Measurements from ENCODE around the gene BUB3.

Gene BUB3

GRCh38 chr10:123141791-123142700 is 12.2 kb upstream of the BUB3 start:
- DNase-seq: no peak

- DNase-seq: no peak
These were observed 11.5 kb upstream of the BUB3 start for GRCh38 chr10:123142701-123143161.

- no peak for DNase-seq
These were observed 10.9 kb upstream of the BUB3 start for GRCh38 chr10:123143162-123143824.

GRCh38 chr10:123143825-123144168 is 10.4 kb upstream of the BUB3 start:
- DNase-seq: no peak

DNA sequence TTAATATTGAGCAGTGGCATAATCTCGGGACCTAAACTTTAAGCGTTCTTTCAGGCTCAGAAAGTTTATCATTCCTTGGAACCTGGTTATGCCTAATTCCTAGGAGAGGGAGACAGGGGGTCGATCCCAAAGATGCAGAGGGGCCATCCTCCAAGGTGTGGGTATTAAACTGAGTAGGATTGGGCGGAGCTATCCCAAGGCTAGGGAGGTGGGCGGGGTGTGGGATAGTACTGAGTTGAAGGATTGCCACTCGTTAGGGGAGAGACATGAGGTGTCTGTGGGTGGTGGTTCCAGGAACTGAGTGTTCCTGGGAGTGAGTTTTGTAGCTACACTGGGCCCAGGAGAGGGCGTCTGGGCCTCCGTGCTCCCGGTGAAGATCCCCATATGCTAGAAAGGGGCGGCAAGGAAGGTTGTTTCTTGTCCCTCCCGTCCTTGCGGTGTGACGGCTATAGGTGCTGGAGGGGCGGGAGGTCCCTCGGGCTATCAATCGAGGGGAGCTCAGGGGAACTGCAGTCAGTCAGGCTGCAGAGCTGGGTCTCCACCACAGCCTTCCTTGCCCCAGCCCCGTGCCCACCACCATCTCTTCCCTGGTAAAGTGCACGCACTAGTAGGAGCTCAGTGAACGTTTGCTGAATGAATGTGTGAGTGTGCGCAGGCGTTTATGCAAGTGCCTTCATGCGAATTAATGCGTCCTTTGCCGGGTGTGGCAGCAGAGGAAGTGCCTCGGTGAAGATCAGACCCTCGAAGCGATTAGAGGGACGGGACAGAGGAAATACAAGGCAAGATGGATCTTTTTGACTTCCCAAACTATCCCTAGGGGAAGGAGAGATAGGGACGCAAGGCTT is 9.3 kb upstream of the BUB3 start:
- DNase-seq: no peak

DNA sequence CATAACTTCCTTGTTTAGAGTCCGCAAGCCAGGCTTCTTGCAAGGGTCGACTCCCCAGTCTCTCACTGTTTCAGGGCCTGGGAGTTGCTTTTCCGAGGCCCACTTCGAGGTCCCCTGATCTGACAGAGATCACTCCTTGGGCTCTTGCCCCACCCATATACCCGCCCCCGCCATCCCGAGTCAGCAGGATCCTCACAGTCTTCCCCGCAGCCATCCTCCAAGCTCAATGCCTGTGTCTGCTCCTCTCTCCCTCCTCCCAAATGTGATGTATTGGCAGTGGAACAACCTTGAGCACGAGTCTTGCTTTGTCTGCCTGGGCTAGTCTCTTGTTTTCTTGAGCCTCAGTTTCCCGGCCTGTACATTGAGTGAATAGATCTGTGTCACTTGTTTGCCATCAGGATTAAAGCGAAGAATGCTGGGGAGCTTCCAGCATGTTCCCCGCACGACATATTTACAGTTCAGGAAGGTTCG is 8.6 kb upstream of the BUB3 start:
- DNase-seq: no peak

DNA sequence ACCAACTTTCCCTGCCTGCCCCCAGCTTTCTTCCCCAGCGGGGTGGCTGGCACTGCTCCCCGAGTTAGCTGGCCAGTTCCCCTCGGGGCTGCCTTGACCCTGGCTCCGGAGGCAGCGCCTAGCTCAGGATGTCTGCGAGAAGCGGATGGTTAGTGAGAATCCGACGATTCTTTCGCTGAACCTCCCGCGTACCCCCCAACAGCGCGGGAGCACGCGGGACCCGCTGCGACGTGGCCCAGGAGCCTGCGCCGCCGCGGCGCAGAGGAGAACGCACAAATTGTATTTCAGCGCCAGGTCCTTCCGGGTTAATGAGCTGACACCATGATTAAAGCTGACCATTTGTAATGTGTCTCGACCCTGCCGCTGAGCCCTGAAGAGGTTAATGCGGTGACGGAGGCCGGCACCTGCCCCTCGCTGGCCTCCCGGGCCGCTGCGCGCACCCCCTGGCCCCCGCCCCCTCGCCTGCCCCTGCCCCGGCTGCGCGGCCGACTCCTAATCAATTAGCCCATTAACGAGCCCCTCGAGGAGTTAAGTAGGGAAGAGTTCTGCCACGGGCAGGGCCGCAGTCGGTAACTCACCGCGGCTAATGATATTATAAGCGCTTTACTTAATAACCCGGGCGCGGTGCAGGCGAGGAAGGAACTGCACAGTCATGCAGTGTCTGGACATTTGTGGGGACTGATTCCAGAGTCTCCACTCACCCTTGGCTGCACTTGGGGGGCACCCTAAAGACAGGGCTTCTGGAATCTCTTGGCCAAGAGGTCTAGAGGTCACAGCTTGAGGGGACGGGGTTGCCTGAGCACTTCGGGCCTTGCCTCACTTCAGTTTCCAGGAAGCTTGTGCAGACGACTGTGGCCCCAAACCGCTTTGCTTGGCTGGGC is 7.9 kb upstream of the BUB3 start:
- no peak for DNase-seq

DNA sequence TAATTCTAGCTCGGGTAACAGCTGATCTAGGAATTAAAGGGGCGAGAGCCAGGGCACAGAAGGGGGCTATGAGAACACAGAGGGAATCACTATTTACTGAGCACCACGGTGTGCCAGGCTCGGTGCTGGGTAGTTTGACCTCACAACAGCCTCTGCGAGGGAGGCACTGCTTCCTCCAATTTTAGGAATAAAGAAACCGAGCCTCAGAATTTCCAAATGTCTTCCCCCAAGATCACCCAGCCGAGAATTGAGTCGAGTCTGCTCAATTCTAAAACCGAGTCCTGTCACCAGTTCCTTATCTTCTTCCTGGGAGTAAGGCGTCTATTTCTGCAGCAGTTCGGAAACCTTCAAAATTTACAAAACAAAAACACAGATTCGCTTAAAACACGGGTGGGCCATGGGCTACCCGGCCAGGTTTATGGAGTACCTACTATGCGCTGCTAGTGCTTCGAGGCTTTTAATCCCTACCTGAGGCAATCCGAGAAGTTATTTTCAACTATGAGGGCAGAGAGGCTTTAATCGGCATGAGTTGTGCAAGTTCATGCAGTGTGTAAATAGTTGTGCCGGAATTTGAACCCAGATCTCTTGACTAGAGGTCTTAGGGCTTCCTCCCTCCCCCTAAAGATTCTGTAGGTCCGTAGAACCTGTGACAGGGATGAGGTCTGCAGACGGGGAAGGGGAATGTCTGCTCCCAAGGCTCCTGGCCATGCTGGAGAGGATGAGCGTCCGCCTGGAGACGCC is 7.1 kb upstream of the BUB3 start:
- DNase-seq: no peak

DNA sequence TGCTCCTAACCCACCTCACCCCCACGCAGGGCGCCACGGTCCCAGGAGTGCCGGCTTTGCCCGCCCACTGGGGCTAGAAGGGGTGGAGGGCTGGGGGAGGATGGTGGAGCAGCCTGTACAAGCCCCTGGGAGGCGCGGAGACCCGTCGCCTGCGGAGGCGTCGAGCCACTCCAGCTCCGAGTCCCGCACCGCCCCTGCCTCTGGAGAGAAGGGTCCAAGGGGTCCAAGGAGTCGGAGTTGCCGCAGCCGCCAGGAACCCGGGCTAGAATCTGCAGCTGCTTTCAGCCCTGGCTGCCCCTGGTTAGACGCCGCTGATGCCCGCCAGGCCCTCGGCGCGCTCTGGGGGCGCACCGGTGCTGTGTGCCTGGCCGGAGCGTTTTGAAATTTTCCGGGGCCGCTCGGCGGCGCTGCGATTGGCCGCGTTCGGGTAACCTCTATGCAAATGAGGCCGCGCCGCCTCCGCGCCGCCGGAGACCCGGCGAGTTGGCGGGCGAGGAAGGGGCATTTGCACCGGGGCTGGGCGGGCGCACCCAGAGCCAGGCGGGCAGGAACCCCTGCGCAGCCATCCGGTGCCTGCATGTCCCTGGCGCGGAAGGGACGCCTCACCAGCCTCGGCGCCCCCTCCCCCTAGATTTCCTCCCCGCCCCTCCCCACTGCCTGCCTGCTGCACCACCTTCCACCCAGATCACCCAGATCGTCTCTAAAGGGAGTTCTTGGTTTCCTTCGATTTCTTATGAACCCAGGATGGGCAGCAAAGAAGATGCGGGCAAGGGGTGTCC is 6.4 kb upstream of the BUB3 start, which contains the start of gene HMX2:
Gene HMX2, plus strand, starts transcription at position 502 of the 779 bp plus-strand sequence. Its CDS starts 243 bp downstream, at position 745.
- DNase-seq: peak; percentile 24

GRCh38 chr10:123148414-123149161 is 5.6 kb upstream of the BUB3 start:
- no peak for DNase-seq

- no peak for DNase-seq
These were observed 5.0 kb upstream of the BUB3 start for GRCh38 chr10:123149162-123149567.

GRCh38 chr10:123149568-123150270 is 4.5 kb upstream of the BUB3 start:
- DNase-seq: no peak

- no peak for DNase-seq
These were observed 3.8 kb upstream of the BUB3 start for GRCh38 chr10:123150271-123150985.

DNA sequence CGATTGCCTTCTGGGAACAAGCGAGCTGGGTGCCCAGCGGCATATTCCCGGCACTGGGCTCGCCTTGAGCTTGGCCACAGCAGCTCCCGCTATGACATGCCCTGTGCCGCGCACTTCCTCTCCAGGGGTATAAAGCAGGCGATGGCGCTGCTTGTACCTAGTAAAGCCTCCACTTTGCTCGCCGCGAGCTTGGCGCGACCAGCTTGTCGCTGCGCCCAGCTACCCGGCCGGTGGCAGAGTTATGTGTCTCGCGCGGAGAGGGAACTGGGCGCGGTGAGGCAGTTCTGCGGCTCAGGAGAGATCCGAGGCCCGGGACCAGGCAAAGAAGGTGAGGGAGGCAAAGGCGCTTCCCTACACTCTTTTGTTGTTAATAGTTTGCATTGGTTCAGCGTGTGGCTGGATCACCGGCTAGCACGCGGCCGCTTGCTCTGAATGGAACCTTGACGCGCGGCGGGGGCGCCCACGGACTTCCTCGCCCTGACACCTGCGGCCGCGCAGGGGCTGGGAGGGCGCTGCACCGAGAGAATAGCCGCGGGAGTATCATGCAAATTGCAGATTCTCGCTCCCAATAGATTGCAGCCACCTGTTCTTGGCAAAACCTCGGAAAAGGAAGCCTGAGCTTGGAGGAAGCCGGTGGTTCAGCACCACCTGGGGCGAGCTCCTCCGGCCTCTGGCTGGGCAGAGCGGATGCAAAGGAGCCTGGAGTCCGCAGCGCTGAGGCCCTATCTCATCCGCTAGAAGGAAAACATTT is 3.0 kb upstream of the BUB3 start:
- no peak for DNase-seq

DNA sequence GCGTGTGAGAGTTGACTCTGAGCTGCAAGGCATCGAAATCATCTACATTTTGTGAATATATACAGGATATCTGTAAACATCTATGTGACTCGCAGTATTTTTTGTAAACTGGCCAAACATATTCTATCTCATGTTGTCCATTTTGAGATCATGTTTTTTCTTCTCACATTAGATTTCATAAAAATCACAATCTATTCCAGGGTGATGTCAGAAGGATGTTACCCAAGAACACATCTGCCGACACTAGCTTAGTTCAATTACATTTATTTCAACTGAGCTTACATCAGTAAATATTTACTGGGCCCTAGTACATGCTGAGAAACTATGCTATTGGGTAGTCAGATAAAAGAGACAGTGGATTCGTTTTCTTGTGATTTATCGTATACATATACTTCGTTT is 2.5 kb upstream of the BUB3 start:
- no peak for DNase-seq

DNA sequence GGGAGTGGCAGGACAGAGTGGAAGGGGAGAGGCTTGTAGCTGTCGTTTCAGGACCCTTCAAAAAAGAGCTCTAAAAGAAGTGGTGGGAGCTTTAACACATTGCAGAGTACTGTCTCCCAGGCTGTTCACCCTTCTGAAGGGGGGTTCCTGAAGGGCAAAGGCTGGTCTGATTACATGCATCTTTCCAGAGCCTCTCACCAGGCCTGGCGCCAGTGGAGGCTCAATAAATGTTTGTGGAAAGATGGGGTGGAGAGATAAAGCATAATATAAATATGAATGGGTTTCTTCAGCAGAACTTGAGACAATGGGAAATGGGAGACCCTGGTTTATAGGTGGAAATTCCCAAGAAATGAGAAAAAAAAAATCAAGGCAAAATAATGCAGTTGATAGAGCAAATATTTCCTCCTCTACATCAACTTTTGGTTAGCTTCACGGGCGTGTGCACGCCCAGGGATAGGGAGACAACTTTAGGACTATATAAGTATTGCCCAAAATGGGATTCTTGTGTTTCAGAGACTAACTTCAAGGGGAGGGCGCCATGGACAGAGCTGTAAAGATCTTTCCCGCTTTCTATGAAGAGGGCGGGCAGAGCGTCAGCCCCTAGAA is 613 bp upstream of the BUB3 start:
- no peak for DNase-seq

Data from NCI-H1105 (cell line).